ENCODE data around the gene SMIM44. TPM values are rescaled to one million over a fixed set of nuclear protein-coding genes. Genes with fewer than 3 reads are reported as not detected.

SMIM44 gene
- total and polyA plus RNA-seq, 9 of the 15 experiments (the other 6 are each of a cell fraction or from before 2014, with no cell fraction given) = not detected

DNA sequence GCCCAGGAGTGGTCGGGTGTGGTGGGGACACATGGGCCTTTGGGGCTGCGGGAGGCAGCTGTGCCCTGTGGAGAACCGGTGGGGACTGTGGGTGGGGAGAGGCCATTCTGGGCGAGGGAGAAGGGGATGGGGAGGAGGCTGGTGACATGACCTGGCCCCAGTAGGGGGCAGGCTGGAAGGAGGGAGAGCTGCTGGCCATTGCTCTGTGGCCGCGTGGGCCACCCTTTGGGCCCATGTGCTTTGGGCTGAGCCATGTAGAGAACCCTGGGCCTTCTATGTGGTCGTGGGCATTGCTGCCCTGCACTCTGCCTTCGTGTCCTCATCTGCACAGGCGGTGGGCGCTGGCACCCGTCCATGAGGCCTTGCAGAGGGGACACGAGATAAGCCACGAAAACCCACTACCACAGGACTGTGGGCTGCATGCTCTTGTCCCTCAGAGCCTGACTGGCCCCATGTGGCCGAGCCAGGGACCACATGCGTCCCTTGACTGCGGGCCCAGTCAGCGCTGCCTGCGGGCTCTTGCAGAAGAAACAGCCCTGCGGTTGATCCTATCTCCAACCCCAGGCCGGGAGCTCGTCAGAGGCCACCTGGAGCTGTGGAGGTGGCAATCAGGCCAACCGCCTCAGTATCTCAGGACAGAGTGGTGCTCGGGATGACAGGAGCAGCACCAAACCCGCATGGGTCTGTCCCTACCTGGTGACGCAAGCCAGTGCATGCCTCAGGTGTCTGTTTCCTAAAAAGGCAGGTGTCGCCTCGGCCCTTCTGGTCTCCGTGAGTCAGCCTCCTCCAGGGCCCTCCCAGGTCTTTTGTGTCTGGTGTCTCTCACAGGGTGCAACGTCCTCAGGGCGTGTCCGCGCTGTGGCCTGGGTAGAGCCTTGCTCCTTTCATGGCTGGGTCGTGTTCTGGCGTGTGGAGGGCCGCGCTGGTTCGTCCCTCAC, 37.2 kb upstream of the SMIM44 start (continued):
- TF ChIP-seq MAFK (IDR thresholded peaks at IDR 0.05; ENCODE audit: low read length) = no peak
- TF ChIP-seq ZZZ3 (IDR thresholded peaks at IDR 0.05) = peak; percentile 51; the same call in 1 of the 2 replicates
- no peak for TF ChIP-seq KDM4B (IDR thresholded peaks at IDR 0.05; ENCODE audit: borderline replicate concordance in 2 of 2, low read depth in 1 of 2)
- TF ChIP-seq, protein P1, sequence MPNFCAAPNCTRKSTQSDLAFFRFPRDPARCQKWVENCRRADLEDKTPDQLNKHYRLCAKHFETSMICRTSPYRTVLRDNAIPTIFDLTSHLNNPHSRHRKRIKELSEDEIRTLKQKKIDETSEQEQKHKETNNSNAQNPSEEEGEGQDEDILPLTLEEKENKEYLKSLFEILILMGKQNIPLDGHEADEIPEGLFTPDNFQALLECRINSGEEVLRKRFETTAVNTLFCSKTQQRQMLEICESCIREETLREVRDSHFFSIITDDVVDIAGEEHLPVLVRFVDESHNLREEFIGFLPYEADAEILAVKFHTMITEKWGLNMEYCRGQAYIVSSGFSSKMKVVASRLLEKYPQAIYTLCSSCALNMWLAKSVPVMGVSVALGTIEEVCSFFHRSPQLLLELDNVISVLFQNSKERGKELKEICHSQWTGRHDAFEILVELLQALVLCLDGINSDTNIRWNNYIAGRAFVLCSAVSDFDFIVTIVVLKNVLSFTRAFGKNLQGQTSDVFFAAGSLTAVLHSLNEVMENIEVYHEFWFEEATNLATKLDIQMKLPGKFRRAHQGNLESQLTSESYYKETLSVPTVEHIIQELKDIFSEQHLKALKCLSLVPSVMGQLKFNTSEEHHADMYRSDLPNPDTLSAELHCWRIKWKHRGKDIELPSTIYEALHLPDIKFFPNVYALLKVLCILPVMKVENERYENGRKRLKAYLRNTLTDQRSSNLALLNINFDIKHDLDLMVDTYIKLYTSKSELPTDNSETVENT (CRISPR knock-in tag; IDR thresholded peaks at IDR 0.05) = no peak
- TF ChIP-seq ZNF586 (CRISPR knock-in tag; conservative IDR thresholded peaks at IDR 0.05) = no peak
- TF ChIP-seq FIP1L1 (IDR thresholded peaks at IDR 0.05; ENCODE audit: low read depth, low read length, poor library complexity, severe bottlenecking) = no peak
- TF ChIP-seq PHB (CRISPR knock-in tag; IDR thresholded peaks at IDR 0.05) = no peak
- TF ChIP-seq CAMTA2 (CRISPR knock-in tag; conservative IDR thresholded peaks at IDR 0.05) = no peak
- no peak for TF ChIP-seq ESRRB (CRISPR knock-in tag; IDR thresholded peaks at IDR 0.05; ENCODE audit: borderline replicate concordance)
- TF ChIP-seq SIX5 (IDR thresholded peaks at IDR 0.05; ENCODE audit: borderline replicate concordance in 1 of 2, insufficient read depth in 1 of 2, low read depth in 1 of 2, low read length in 2 of 2) = no peak
- peak in 1 of 2 experiments; percentile 59; a peak in 1 of 4 replicates for TF ChIP-seq NONO (IDR thresholded peaks at IDR 0.05; ENCODE audit: low read depth in 2 of 2, low read length in 1 of 2)
- no peak for TF ChIP-seq ZNF23 (CRISPR knock-in tag; IDR thresholded peaks at IDR 0.05)
- TF ChIP-seq DIDO1 (tag; IDR thresholded peaks at IDR 0.05; ENCODE audit: low read depth) = no peak
- 0 out of 2 replicates have a peak, but pooled peaks have one; percentile 26 for TF ChIP-seq ZSCAN32 (CRISPR knock-in tag; IDR thresholded peaks at IDR 0.05)
- TF ChIP-seq, protein P2, sequence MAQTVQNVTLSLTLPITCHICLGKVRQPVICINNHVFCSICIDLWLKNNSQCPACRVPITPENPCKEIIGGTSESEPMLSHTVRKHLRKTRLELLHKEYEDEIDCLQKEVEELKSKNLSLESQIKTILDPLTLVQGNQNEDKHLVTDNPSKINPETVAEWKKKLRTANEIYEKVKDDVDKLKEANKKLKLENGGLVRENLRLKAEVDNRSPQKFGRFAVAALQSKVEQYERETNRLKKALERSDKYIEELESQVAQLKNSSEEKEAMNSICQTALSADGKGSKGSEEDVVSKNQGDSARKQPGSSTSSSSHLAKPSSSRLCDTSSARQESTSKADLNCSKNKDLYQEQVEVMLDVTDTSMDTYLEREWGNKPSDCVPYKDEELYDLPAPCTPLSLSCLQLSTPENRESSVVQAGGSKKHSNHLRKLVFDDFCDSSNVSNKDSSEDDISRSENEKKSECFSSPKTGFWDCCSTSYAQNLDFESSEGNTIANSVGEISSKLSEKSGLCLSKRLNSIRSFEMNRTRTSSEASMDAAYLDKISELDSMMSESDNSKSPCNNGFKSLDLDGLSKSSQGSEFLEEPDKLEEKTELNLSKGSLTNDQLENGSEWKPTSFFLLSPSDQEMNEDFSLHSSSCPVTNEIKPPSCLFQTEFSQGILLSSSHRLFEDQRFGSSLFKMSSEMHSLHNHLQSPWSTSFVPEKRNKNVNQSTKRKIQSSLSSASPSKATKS (CRISPR knock-in tag; IDR thresholded peaks at IDR 0.05) = no peak
- TF ChIP-seq, protein P3, sequence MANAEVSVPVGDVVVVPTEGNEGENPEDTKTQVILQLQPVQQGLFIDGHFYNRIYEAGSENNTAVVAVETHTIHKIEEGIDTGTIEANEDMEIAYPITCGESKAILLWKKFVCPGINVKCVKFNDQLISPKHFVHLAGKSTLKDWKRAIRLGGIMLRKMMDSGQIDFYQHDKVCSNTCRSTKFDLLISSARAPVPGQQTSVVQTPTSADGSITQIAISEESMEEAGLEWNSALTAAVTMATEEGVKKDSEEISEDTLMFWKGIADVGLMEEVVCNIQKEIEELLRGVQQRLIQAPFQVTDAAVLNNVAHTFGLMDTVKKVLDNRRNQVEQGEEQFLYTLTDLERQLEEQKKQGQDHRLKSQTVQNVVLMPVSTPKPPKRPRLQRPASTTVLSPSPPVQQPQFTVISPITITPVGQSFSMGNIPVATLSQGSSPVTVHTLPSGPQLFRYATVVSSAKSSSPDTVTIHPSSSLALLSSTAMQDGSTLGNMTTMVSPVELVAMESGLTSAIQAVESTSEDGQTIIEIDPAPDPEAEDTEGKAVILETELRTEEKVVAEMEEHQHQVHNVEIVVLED (CRISPR knock-in tag; IDR thresholded peaks at IDR 0.05) = no peak
- TF ChIP-seq, protein P4, sequence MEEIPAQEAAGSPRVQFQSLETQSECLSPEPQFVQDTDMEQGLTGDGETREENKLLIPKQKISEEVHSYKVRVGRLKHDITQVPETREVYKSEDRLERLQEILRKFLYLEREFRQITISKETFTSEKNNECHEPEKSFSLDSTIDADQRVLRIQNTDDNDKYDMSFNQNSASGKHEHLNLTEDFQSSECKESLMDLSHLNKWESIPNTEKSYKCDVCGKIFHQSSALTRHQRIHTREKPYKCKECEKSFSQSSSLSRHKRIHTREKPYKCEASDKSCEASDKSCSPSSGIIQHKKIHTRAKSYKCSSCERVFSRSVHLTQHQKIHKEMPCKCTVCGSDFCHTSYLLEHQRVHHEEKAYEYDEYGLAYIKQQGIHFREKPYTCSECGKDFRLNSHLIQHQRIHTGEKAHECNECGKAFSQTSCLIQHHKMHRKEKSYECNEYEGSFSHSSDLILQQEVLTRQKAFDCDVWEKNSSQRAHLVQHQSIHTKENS (CRISPR knock-in tag; IDR thresholded peaks at IDR 0.05) = no peak

Data from K562 (cell line).